GM23338 (cell line): Measurements from ENCODE around the gene TBL1XR1. TPM values are rescaled to one million over a fixed set of nuclear protein-coding genes. Genes with fewer than 3 reads are reported as not detected.
A peak's percentile ranks its signal among the peaks of the same experiment; 100 is the strongest.

Experiments used
- ATAC-seq: fragments of 200-7000 bp; cut with Tn5 transposase; 3 replicates; pipeline ENCODE4 v1.9.1; 2020
- DNase-seq: peaks from one replicate; pipeline ENCODE4 v3.0.0-alpha.2; 2015; ENCODE audit warnings: low spot score
- H2AFZ ChIP-seq: fragments of 200-600 bp; sonication (generic); 2 replicates; pipeline ENCODE4 v1.8.0; 2016; ENCODE audit warnings: antibody characterized with exemption, mild to moderate bottlenecking, moderate library complexity
- H3F3A ChIP-seq: fragments of 200-600 bp; sonication (generic); replicated peaks from 2 replicates; pipeline ENCODE4 v1.8.0; 2017; ENCODE audit warnings: antibody characterized with exemption, mixed run types, low read depth
- H3K27ac ChIP-seq: fragments of 200-600 bp; sonication (generic); 2 replicates; pipeline ENCODE4 v1.6.1; 2016; ENCODE audit warnings: low read depth
- H3K27me3 ChIP-seq: fragments of 200-600 bp; sonication (generic); 2 replicates; pipeline ENCODE4 v1.8.0; 2016; ENCODE audit warnings: mild to moderate bottlenecking, mixed run types, moderate library complexity; ENCODE audit not compliant: insufficient read depth
- H3K36me3 ChIP-seq: fragments of 200-600 bp; sonication (generic); 2 replicates; pipeline ENCODE4 v1.8.0; 2016; ENCODE audit warnings: mild to moderate bottlenecking; ENCODE audit not compliant: insufficient read depth
- H3K4me1 ChIP-seq: fragments of 200-600 bp; sonication (generic); 2 replicates; pipeline ENCODE4 v1.8.0; 2016; ENCODE audit warnings: mild to moderate bottlenecking, moderate library complexity; ENCODE audit not compliant: insufficient read depth
- H3K4me2 ChIP-seq: fragments of 200-600 bp; sonication (generic); 2 replicates; pipeline ENCODE4 v1.7.1; 2017; ENCODE audit warnings: mixed run types
- H3K4me3 ChIP-seq: fragments of 200-600 bp; sonication (generic); 2 replicates; pipeline ENCODE4 v1.6.1; 2016; ENCODE audit warnings: mixed run types
- H3K79me2 ChIP-seq: fragments of 200-600 bp; sonication (generic); replicated peaks from 2 replicates; pipeline ENCODE4 v1.8.0; 2017; ENCODE audit warnings: mild to moderate bottlenecking; ENCODE audit not compliant: insufficient read depth
- H3K9me2 ChIP-seq: fragments of 200-600 bp; sonication (generic); 2 replicates; pipeline ENCODE4 v1.8.0; 2017; ENCODE audit not compliant: insufficient read depth
- H4K20me1 ChIP-seq: fragments of 200-600 bp; sonication (generic); replicated peaks from 2 replicates; pipeline ENCODE4 v1.8.0; 2017; ENCODE audit warnings: mild to moderate bottlenecking; ENCODE audit not compliant: insufficient read depth
- H3K27ac Mint-ChIP-seq: 2 replicates; pipeline ENCODE4 v1.8.0; 2020; ENCODE audit warnings: inconsistent platforms, mild to moderate bottlenecking, moderate library complexity, mixed read lengths
- H3K27me3 Mint-ChIP-seq: 3 replicates; pipeline ENCODE4 v1.8.0; 2022; ENCODE audit warnings: low read depth, mild to moderate bottlenecking, moderate library complexity, mixed read lengths, inconsistent platforms; ENCODE audit not compliant: insufficient read depth, poor library complexity
- H3K36me3 Mint-ChIP-seq: 3 replicates; pipeline ENCODE4 v1.8.0; 2021; ENCODE audit warnings: low read depth, mild to moderate bottlenecking, inconsistent platforms, moderate library complexity, mixed read lengths
- H3K4me1 Mint-ChIP-seq: 3 replicates; pipeline ENCODE4 v1.8.0; 2020; ENCODE audit warnings: mild to moderate bottlenecking, inconsistent platforms, mixed read lengths
- H3K4me3 Mint-ChIP-seq: 3 replicates; pipeline ENCODE4 v1.8.0; 2021; ENCODE audit warnings: moderate library complexity, mild to moderate bottlenecking, inconsistent platforms, mixed read lengths
- H3K9me3 Mint-ChIP-seq: 3 replicates; pipeline ENCODE4 v1.8.0; 2020; ENCODE audit warnings: moderate library complexity, mild to moderate bottlenecking, inconsistent platforms, mixed read lengths
- CREB1 ChIP-seq: fragments of 250-450 bp; sonication (Bioruptor Pico); IDR thresholded peaks from 2 replicates; pipeline ENCODE4 v1.5.0; 2020; ENCODE audit warnings: low read depth, mild to moderate bottlenecking, moderate library complexity
- CTCF ChIP-seq, 2 experiments: fragments of 200-600 bp in 1 of 2; sonication (generic) in 1 of 2; conservative IDR thresholded peaks; 2 replicates each; pipeline versions ENCODE4 v1.5.1 to v1.6.1; 2016 to 2017; ENCODE audit warnings: antibody characterized with exemption in 2 of 2, low read depth in 2 of 2, mild to moderate bottlenecking in 2 of 2, moderate library complexity in 1 of 2
- EZH2 ChIP-seq: fragments of 200-600 bp; sonication (generic); IDR thresholded peaks from one replicate; pipeline ENCODE4 v1.8.0; 2017; ENCODE audit warnings: antibody characterized with exemption, mild to moderate bottlenecking, low read depth; ENCODE audit not compliant: unreplicated experiment
- EZH2phosphoT487 ChIP-seq: fragments of 200-600 bp; sonication (generic); IDR thresholded peaks from one replicate; pipeline ENCODE4 v1.8.1; 2018; ENCODE audit warnings: antibody characterized with exemption; ENCODE audit not compliant: unreplicated experiment
- JUNB ChIP-seq: IDR thresholded peaks from one replicate; pipeline ENCODE4 v1.6.1; 2016; ENCODE audit warnings: antibody characterized with exemption; ENCODE audit not compliant: unreplicated experiment
- NANOG ChIP-seq: IDR thresholded peaks from 2 replicates; pipeline ENCODE4 v1.6.1; 2016; ENCODE audit warnings: antibody characterized with exemption, borderline replicate concordance
- POLR2AphosphoS5 ChIP-seq: IDR thresholded peaks from 2 replicates; pipeline ENCODE4 v1.6.1; 2016; ENCODE audit warnings: antibody characterized with exemption, low read depth
- REST ChIP-seq: IDR thresholded peaks from one replicate; pipeline ENCODE4 v1.6.1; 2018; ENCODE audit warnings: antibody characterized with exemption; ENCODE audit not compliant: unreplicated experiment
- STAT1 ChIP-seq: IDR thresholded peaks from one replicate; pipeline ENCODE4 v1.6.1; 2016; ENCODE audit warnings: antibody characterized with exemption; ENCODE audit not compliant: unreplicated experiment
- ZNF114 ChIP-seq: fragments of 250-450 bp; sonication (Bioruptor Pico); IDR thresholded peaks from 2 replicates; pipeline ENCODE4 v1.5.0; 2020; ENCODE audit warnings: mild to moderate bottlenecking, moderate library complexity
- ZNF331 ChIP-seq: fragments of 250-450 bp; sonication (Bioruptor Pico); IDR thresholded peaks from 2 replicates; pipeline ENCODE4 v1.5.0; 2020; ENCODE audit warnings: low read depth, mild to moderate bottlenecking, moderate library complexity
- polyA plus RNA-seq: library from polyadenylated mRNA; unstranded; fragments of >200 nt; fragmentation: Nextera tagmentation; extraction: Ambion mirVana; gene quantifications from 2 replicates; pipeline ENCODE4 v1.2.1, GENCODE V29; 2016
- total RNA-seq: library from RNA; depleted of rRNA; stranded (reverse); fragments of >200 nt; shearing (Covaris generic); gene quantifications from 2 replicates; pipeline ENCODE4 v1.2.3, GENCODE V29; 2014
- TF ChIP-seq, protein P1 (sequence below): fragments of 250-450 bp; sonication (Bioruptor Pico); IDR thresholded peaks from 2 replicates; pipeline ENCODE4 v1.5.0; 2020; ENCODE audit warnings: mild to moderate bottlenecking, moderate library complexity
- TF ChIP-seq, protein P2 (sequence below): IDR thresholded peaks from 2 replicates; pipeline ENCODE4 v1.6.1; 2016; ENCODE audit warnings: antibody characterized with exemption

The TBL1XR1 gene
- total and polyA plus RNA-seq, 2 experiments from 2014 or later: 49.6 to 122 TPM

GRCh38 chr3:177135841-177136492 lies 61.3 kb downstream of the TBL1XR1 start:
- peaks cover 19% of the 10 kb centered on the region for H3K4me1 ChIP-seq
- H3F3A ChIP-seq: no peaks in the 10 kb centered on the region
- H4K20me1 ChIP-seq: peaks cover 83% of the 10 kb centered on the region
- 0 out of 2 replicates have a peak overlapping the region, but pooled peaks have one; percentile 26 for H3K27ac Mint-ChIP-seq
- H3K27me3 ChIP-seq: no peaks in the 10 kb centered on the region
- no peak overlapping the region for H3K27ac ChIP-seq
- H3K4me3 ChIP-seq: no peak overlapping the region
- H3K36me3 ChIP-seq: no peaks in the 10 kb centered on the region
- H3K4me2 ChIP-seq: no peak overlapping the region
- H3K36me3 Mint-ChIP-seq: peaks cover 13% of the 10 kb centered on the region
- peaks cover 99% of the 10 kb centered on the region for H3K79me2 ChIP-seq
- H3K4me1 Mint-ChIP-seq: peaks cover 37% of the 10 kb centered on the region
- H3K4me3 Mint-ChIP-seq: no peak overlapping the region
- H3K9me3 Mint-ChIP-seq: no peaks in the 10 kb centered on the region
- peaks cover 2% of the 10 kb centered on the region for H3K27me3 Mint-ChIP-seq
- TF ChIP-seq CTCF (conservative IDR thresholded peaks at IDR 0.05; ENCODE audit: low read depth in 2 of 2) (no peak), EZH2 (no peak), POLR2AphosphoS5 (no peak), STAT1 (no peak), CREB1 (CRISPR knock-in tag) (no peak), EZH2phosphoT487 (no peak), NANOG (no peak), ZNF331 (CRISPR knock-in tag) (no peak), REST (no peak), ZNF114 (CRISPR knock-in tag) (no peak), JUNB (no peak)
- TF ChIP-seq, protein P1, sequence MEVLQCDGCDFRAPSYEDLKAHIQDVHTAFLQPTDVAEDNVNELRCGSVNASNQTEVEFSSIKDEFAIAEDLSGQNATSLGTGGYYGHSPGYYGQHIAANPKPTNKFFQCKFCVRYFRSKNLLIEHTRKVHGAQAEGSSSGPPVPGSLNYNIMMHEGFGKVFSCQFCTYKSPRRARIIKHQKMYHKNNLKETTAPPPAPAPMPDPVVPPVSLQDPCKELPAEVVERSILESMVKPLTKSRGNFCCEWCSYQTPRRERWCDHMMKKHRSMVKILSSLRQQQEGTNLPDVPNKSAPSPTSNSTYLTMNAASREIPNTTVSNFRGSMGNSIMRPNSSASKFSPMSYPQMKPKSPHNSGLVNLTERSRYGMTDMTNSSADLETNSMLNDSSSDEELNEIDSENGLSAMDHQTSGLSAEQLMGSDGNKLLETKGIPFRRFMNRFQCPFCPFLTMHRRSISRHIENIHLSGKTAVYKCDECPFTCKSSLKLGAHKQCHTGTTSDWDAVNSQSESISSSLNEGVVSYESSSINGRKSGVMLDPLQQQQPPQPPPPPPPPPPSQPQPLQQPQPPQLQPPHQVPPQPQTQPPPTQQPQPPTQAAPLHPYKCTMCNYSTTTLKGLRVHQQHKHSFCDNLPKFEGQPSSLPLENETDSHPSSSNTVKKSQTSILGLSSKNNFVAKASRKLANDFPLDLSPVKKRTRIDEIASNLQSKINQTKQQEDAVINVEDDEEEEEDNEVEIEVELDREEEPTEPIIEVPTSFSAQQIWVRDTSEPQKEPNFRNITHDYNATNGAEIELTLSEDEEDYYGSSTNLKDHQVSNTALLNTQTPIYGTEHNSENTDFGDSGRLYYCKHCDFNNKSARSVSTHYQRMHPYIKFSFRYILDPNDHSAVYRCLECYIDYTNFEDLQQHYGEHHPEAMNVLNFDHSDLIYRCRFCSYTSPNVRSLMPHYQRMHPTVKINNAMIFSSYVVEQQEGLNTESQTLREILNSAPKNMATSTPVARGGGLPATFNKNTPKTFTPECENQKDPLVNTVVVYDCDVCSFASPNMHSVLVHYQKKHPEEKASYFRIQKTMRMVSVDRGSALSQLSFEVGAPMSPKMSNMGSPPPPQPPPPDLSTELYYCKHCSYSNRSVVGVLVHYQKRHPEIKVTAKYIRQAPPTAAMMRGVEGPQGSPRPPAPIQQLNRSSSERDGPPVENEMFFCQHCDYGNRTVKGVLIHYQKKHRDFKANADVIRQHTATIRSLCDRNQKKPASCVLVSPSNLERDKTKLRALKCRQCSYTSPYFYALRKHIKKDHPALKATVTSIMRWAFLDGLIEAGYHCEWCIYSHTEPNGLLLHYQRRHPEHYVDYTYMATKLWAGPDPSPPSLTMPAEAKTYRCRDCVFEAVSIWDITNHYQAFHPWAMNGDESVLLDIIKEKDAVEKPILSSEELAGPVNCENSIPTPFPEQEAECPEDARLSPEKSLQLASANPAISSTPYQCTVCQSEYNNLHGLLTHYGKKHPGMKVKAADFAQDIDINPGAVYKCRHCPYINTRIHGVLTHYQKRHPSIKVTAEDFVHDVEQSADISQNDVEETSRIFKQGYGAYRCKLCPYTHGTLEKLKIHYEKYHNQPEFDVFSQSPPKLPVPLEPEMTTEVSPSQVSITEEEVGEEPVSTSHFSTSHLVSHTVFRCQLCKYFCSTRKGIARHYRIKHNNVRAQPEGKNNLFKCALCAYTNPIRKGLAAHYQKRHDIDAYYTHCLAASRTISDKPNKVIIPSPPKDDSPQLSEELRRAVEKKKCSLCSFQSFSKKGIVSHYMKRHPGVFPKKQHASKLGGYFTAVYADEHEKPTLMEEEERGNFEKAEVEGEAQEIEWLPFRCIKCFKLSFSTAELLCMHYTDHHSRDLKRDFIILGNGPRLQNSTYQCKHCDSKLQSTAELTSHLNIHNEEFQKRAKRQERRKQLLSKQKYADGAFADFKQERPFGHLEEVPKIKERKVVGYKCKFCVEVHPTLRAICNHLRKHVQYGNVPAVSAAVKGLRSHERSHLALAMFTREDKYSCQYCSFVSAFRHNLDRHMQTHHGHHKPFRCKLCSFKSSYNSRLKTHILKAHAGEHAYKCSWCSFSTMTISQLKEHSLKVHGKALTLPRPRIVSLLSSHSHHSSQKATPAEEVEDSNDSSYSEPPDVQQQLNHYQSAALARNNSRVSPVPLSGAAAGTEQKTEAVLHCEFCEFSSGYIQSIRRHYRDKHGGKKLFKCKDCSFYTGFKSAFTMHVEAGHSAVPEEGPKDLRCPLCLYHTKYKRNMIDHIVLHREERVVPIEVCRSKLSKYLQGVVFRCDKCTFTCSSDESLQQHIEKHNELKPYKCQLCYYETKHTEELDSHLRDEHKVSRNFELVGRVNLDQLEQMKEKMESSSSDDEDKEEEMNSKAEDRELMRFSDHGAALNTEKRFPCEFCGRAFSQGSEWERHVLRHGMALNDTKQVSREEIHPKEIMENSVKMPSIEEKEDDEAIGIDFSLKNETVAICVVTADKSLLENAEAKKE (CRISPR knock-in tag): no peak
- TF ChIP-seq, protein P2, sequence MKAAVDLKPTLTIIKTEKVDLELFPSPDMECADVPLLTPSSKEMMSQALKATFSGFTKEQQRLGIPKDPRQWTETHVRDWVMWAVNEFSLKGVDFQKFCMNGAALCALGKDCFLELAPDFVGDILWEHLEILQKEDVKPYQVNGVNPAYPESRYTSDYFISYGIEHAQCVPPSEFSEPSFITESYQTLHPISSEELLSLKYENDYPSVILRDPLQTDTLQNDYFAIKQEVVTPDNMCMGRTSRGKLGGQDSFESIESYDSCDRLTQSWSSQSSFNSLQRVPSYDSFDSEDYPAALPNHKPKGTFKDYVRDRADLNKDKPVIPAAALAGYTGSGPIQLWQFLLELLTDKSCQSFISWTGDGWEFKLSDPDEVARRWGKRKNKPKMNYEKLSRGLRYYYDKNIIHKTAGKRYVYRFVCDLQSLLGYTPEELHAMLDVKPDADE: no peak
- DNase-seq (no peak), ATAC-seq (no peak)
- H2AFZ ChIP-seq: no peak overlapping the region
- H3K9me2 ChIP-seq: no peaks in the 10 kb centered on the region
